Prostate gland (tissue), 2 donors: ENCODE data around the gene COPS7A. TPM values are rescaled to one million over a fixed set of nuclear protein-coding genes. Genes with fewer than 3 reads are reported as not detected.
A peak's percentile ranks its signal among the peaks of the same experiment; 100 is the strongest.

Source experiments
- DNase-seq: peaks from one replicate; pipeline ENCODE4 v3.0.0-alpha.2; 2019; ENCODE audit warnings: low spot score
- H3K27ac ChIP-seq, 2 donors: fragments of 200-600 bp; sonication (generic); 2 replicates each; pipeline ENCODE4 v1.5.1; 2017 to 2019
- H3K27me3 ChIP-seq: fragments of 200-600 bp; sonication (generic); replicated peaks from 2 replicates; pipeline ENCODE4 v1.5.1; 2019; ENCODE audit not compliant: insufficient read depth
- H3K36me3 ChIP-seq, 2 donors: fragments of 200-600 bp; sonication (generic); 1 replicate in 1 of 2; 2 replicates in 1 of 2; pipeline versions ENCODE4 v1.5.1 to v1.8.1; 2017 to 2019
- H3K4me1 ChIP-seq: fragments of 200-600 bp; sonication (generic); replicated peaks from 2 replicates; pipeline ENCODE4 v1.5.1; 2019
- H3K4me3 ChIP-seq, 2 donors: fragments of 200-600 bp; sonication (generic); 2 replicates each; pipeline ENCODE4 v1.5.1; 2017 to 2019
- H3K9me3 ChIP-seq: fragments of 200-600 bp; sonication (generic); 2 replicates; pipeline ENCODE4 v1.5.1; 2017
- CTCF ChIP-seq, 4 experiments: fragments of 200-600 bp in 2 of 4; fragments of 450-650 bp in 2 of 4; sonication (generic) in 2 of 4; IDR thresholded peaks; 1 replicate in 3 of 4; 2 replicates in 1 of 4; pipeline ENCODE4 v1.5.1; 2016 to 2019; ENCODE audit warnings: antibody characterized with exemption in 4 of 4, mild to moderate bottlenecking in 2 of 4, moderate library complexity in 2 of 4
- POLR2A ChIP-seq: fragments of 450-650 bp; IDR thresholded peaks from one replicate; pipeline ENCODE4 v1.6.1; 2016; ENCODE audit warnings: antibody characterized with exemption, mild to moderate bottlenecking
- POLR2AphosphoS5 ChIP-seq: sonication (generic); formaldehyde crosslinking; IDR thresholded peaks from one replicate; pipeline ENCODE4 v1.6.1; 2017; ENCODE audit warnings: antibody characterized with exemption
- WGBS: methylation state at CpG from one replicate; pipeline ENCODE4 v1.1.5; 2018; 5-methylcytosine and 5-hydroxymethylcytosine counted together
- intact Hi-C: fragments of 100-400 bp; cut with DNase I; formaldehyde crosslinking; loops from one replicate; pipeline ENCODE4 v1.14.2; 2022
- total RNA-seq, 2 donors: library from RNA; depleted of rRNA; stranded (reverse); fragments of >200 nt; gene quantifications; one replicate each; pipeline ENCODE4 v1.1.0, GENCODE V29; 2016

COPS7A gene
- total RNA-seq, 2 donors from 2014 or later: 92.0 to 92.6 TPM

DNA sequence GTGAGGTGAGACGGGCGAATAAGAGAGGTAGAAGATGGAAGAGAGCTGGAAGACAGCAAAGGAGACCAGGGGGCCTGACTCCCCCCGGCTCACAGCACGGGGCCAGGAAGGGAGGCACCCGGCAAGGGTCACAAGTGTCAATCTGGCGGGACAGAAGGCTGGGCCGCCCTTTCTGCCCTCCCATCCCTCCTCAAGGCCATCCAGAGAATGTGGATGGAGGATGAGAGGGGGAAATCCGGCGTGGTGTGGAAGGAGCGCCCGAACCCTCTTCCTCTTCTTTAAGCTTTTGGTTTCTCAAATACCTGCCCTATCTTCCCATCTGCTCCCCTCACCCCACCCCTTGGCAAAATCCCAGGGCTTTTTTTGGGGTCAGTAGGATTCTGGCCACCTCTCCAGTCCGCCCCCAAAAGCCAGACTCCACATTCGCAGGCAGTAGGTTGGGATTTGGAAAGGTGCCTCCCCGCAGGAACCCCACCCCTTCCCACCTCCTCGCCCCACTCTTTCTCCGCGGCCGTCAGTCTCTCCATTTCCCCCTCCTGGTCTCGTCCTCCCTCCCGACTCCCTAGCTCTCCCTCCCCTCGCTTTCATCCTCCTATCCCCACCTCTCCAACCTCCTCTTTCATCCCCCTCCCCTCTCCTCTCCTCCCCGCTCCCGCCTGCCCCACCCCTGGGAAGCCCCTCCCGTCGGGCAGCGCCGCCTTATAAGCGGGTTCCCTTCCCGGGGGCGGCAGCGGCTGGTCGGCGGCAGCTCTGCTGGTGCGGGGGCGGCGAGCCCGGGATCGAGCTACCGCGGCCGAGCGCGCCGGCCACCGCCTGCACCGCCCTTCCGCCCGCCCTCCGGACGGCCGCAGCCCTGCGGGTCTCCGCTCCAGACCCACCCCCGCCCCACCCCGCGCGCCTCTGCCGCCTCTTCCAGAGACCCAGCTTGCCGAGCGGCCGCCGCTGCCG lies 42.1 kb downstream of the COPS7A start, which contains the start of gene PTMS:
Gene PTMS (plus strand): TSS at position 730 of the 948 bp plus-strand sequence. CDS start 343 bp downstream, outside the sequence.
- Histone ChIP-seq H3K9me3 (no peaks in the 10 kb centered on the region), H3K27me3 (no peaks in the 10 kb centered on the region), H3K4me3 (peak within 1 kb of the TSS; percentile 89 to 91), H3K27ac (peak within 1 kb of the TSS; percentile 92 to 99), H3K4me1 (peaks cover 12% of the 10 kb centered on the region), H3K36me3 (peaks cover 0 to 7% of the 10 kb centered on the region in 2 donors)
- WGBS: 2% methylated on average over 54 of the region's 63 CpGs
- peak; percentile 86 for DNase-seq
- TF ChIP-seq CTCF (IDR thresholded peaks at IDR 0.05) (peak in 1 of 4 experiments; percentile 9), POLR2A (peak; percentile 88), POLR2AphosphoS5 (peak; percentile 77)
- intact Hi-C loops: loop anchor here (1.0 to 5.0 kb wide), 3 partner anchors 13 to 154 kb away; partner anchors contain the start of genes MLF2 and P3H3

DNA sequence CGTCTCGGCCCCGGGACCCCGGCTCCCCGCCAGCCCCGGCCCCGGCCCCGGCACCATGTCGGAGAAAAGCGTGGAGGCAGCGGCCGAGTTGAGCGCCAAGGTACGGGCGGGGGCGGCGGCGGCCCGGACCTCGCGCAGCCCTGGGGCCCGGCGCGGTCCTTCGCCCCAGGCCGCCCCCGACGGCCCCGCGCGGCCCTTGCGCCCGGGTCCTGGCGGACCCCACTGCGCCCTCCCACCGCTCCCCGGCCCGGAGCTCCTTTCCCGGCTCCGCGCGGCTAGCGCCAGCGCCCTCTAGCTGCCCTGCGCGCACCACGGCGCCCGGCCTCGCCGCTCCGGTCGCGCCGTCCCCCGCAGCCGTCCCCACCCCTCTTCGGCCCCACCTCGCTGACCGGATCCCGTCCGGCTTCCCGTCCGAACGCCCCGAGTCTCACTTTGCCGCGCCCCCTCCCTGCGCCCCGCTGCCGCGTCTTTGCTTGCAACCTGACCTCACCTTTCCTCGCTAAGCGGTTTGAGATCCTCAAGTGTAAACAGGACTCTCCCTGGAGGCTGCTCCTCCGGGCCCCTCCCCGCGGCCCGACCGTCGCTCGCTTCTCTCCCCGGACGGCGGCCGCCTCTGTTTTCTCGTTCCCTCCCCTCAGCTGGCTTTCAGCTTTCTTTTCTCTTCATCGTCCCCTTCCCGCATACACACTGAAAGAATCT lies 43.0 kb downstream of the COPS7A start:
- Histone ChIP-seq H3K27me3 (no peaks in the 10 kb centered on the region), H3K4me1 (peaks cover 12% of the 10 kb centered on the region), H3K36me3 (peaks cover 0 to 7% of the 10 kb centered on the region in 2 donors), H3K27ac (peak overlapping the region; percentile 92 to 99), H3K9me3 (no peaks in the 10 kb centered on the region), H3K4me3 (peak overlapping the region; percentile 89 to 91)
- 2% methylated on average over 57 of the region's 88 CpGs for WGBS
- intact Hi-C loops: loop anchor here (1.0 to 5.0 kb wide), 3 partner anchors 13 to 154 kb away; partner anchors contain the start of genes MLF2 and P3H3
- TF ChIP-seq CTCF (IDR thresholded peaks at IDR 0.05) (peak; percentile 58 to 91 (median 78)), POLR2A (peak; percentile 73), POLR2AphosphoS5 (peak; percentile 41)
- peak; percentile 83 for DNase-seq

- TF ChIP-seq POLR2A: no peak
- TF ChIP-seq CTCF (IDR thresholded peaks at IDR 0.05): no peak
- TF ChIP-seq POLR2AphosphoS5: no peak
- DNase-seq: peak; percentile 40
- H3K4me1 ChIP-seq: peaks cover 12% of the 10 kb centered on the region
Measured at GRCh38 chr12:6767353-6768319, 43.8 kb downstream of the COPS7A start.

GRCh38 chr12:6768437-6768914 lies 44.6 kb downstream of the COPS7A start:
- WGBS: 14% methylated on average over 6 of the region's 6 CpGs
- peak overlapping the region; percentile 89 to 91 for H3K4me3 ChIP-seq
- H3K27ac ChIP-seq: peak overlapping the region; percentile 92 to 99
- H3K36me3 ChIP-seq: peaks cover 0 to 7% of the 10 kb centered on the region in 2 donors
- TF ChIP-seq CTCF (IDR thresholded peaks at IDR 0.05): no peak
- peak; percentile 19 for TF ChIP-seq POLR2AphosphoS5
- intact Hi-C loops: loop anchor here (5.0 kb wide), 2 partner anchors 59 to 156 kb away; partner anchors contain the start of gene P3H3
- peak; percentile 52 for DNase-seq
- H3K4me1 ChIP-seq: peaks cover 12% of the 10 kb centered on the region
- no peaks in the 10 kb centered on the region for H3K9me3 ChIP-seq
- H3K27me3 ChIP-seq: no peaks in the 10 kb centered on the region

More at GRCh38 chr12:6767353-6768319, 43.8 kb downstream of the COPS7A start:
- peaks cover 0 to 7% of the 10 kb centered on the region in 2 donors for H3K36me3 ChIP-seq
- 5% methylated on average over 30 of the region's 44 CpGs for WGBS
- H3K27ac ChIP-seq: peak overlapping the region; percentile 92 to 99
- H3K4me3 ChIP-seq: peak overlapping the region; percentile 89 to 91
- no peaks in the 10 kb centered on the region for H3K9me3 ChIP-seq
- H3K27me3 ChIP-seq: no peaks in the 10 kb centered on the region
- intact Hi-C loops: loop anchor here (5.0 kb wide), 2 partner anchors 60 to 155 kb away; partner anchors contain the start of gene P3H3
